Testis (tissue), 3 donors: ENCODE results near the gene ERF. TPM values are rescaled to one million over a fixed set of nuclear protein-coding genes. Genes with fewer than 3 reads are reported as not detected.
A peak's percentile ranks its signal among the peaks of the same experiment; 100 is the strongest.

Experiments used
- DNase-seq: peaks from one replicate; pipeline ENCODE4 v3.0.0-alpha.2; 2019
- H3K27ac ChIP-seq, 2 donors: fragments of 200-600 bp; sonication (generic); one replicate each; pipeline ENCODE4 v1.5.1; 2019
- H3K27me3 ChIP-seq: fragments of 200-600 bp; sonication (generic); one replicate; pipeline ENCODE4 v1.5.1; 2019
- H3K36me3 ChIP-seq: fragments of 200-600 bp; sonication (generic); one replicate; pipeline ENCODE4 v1.5.1; 2017; ENCODE audit warnings: low read depth; ENCODE audit errors: missing control alignments
- H3K4me1 ChIP-seq: fragments of 200-600 bp; sonication (generic); one replicate; pipeline ENCODE4 v1.5.1; 2019
- H3K4me3 ChIP-seq, 2 donors: fragments of 200-600 bp; sonication (generic); one replicate each; pipeline ENCODE4 v1.5.1; 2017 to 2019
- H3K9me3 ChIP-seq: fragments of 200-600 bp; sonication (generic); one replicate; pipeline ENCODE4 v1.5.1; 2017
- CTCF ChIP-seq, 3 experiments: fragments of 450-650 bp in 2 of 3; fragments of 200-600 bp in 1 of 3; sonication (generic) in 1 of 3; IDR thresholded peaks; one replicate each; pipeline ENCODE4 v1.5.1; 2016 to 2019; ENCODE audit warnings: antibody characterized with exemption in 3 of 3, mild to moderate bottlenecking in 2 of 3, moderate library complexity in 1 of 3
- POLR2A ChIP-seq: fragments of 450-650 bp; IDR thresholded peaks from one replicate; pipeline ENCODE4 v1.6.1; 2017; ENCODE audit warnings: antibody characterized with exemption, mild to moderate bottlenecking, moderate library complexity
- WGBS, 2 donors: methylation state at CpG; one replicate each; pipeline ENCODE4 v1.1.5; 2018; 5-methylcytosine and 5-hydroxymethylcytosine counted together
- intact Hi-C: fragments of 100-400 bp; cut with DNase I; formaldehyde crosslinking; loops from one replicate; pipeline ENCODE4 v1.15.1; 2023; ENCODE audit warnings: low total_unique reads
- polyA plus RNA-seq: library from polyadenylated mRNA; stranded (reverse); fragments of 350-450 nt; fragmentation: Illumina TruSeq; extraction: RNeasy Lipid Tissue Mini Kit (QIAGEN cat#74804); gene quantifications from one replicate; pipeline ENCODE4 v1.2.3, GENCODE V29; 2014; ENCODE audit warnings: low read depth, low replicate concordance; ENCODE audit not compliant: insufficient read depth
- total RNA-seq, 2 donors: library from RNA; depleted of rRNA; stranded (reverse); fragments of >200 nt; gene quantifications; one replicate each; pipeline ENCODE4 v1.2.3, GENCODE V29; 2016

The ERF gene
- total and polyA plus RNA-seq, 3 donors from 2014 or later, result 59.6 to 120 (median 85.4) TPM

DNA sequence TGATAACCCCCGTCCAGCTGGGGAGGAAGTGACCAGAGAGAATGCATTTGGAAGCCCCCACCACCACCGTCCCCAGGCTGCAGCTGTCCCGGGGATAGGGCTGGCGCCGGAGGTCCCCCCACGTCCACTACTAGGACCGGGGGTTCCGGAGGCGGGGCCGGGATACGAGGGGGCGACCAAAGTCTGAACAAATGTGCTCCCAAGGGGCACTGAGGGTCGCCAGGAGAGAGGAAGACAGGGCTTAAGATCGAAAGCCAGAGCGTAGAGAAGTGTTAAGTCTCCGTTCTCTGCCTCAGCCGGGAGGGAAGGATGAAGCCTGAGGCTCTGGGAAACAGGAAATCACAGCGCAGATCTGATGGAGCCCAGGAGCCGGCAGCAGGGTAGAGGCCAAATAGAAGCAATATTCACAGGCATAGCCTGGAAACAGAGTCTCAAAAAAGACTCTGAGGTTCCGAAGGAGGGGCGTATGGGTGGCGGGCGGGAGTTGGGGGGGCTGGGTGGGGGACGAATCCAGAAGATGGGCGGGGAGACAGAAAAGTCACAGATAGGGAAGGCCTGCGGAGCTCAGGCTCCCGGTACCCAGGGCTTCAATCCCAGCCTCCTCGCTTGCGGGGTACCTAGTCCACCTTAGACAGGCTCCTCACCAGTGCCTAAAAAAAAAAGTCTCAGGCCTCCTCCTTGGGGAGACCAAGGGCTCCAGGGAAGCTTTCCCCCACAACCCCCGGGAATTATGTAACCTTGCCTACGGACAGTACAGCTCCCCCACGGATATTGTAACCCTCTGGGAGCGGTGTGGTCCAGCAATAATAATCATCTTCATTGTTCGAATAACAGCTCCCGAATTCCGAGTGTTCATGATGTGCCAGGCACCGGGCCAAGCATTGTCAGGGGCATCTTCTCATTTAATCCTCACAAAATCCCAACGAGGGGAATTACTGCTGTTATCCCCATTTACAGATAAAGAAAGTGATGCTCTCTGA lies 1.1 kb upstream of the ERF start:
- DNase-seq, result peak; percentile 87
- Histone ChIP-seq H3K4me1 (peaks cover 27% of the 10 kb centered on the region), H3K9me3 (no peaks in the 10 kb centered on the region), H3K36me3 (no peaks in the 10 kb centered on the region), H3K27ac (peak overlapping the region; percentile 98 to 99), H3K4me3 (peak overlapping the region; percentile 99 to 100), H3K27me3 (no peaks in the 10 kb centered on the region)
- 1 to 2% methylated on average over 28 to 38 of the region's 38 CpGs for WGBS, 2 donors
- TF ChIP-seq POLR2A, result no peak
- TF ChIP-seq CTCF (IDR thresholded peaks at IDR 0.05), result no peak
- intact Hi-C loops, result no loop called here

- H3K9me3 ChIP-seq, result no peaks in the 10 kb centered on the region
- WGBS, 2 donors, result 3% methylated on average over 42 of the region's 70 CpGs; no CpG with 5 or more reads in 1 of the 2 donors
- peak overlapping the region; percentile 98 to 99 for H3K27ac ChIP-seq
- H3K4me1 ChIP-seq, result peaks cover 43% of the 10 kb centered on the region
- no peaks in the 10 kb centered on the region for H3K27me3 ChIP-seq
- no peak for TF ChIP-seq POLR2A
- no peak for TF ChIP-seq CTCF (IDR thresholded peaks at IDR 0.05)
- intact Hi-C loops, result no loop called here
- DNase-seq, result peak; percentile 85
- no peaks in the 10 kb centered on the region for H3K36me3 ChIP-seq
- peak overlapping the region; percentile 99 to 100 for H3K4me3 ChIP-seq
These were observed 659 bp downstream of the ERF start for GRCh38 chr19:42254089-42254849.

- intact Hi-C loops, result no loop called here
- no peaks in the 10 kb centered on the region for H3K27me3 ChIP-seq
- peak overlapping the region; percentile 98 to 99 for H3K27ac ChIP-seq
- no peaks in the 10 kb centered on the region for H3K36me3 ChIP-seq
- WGBS, 2 donors, result 0 to 1% methylated on average over 16 to 59 of the region's 71 CpGs
- H3K4me1 ChIP-seq, result peaks cover 49% of the 10 kb centered on the region
- peak; percentile 78 for DNase-seq
- H3K9me3 ChIP-seq, result no peaks in the 10 kb centered on the region
- TF ChIP-seq CTCF (IDR thresholded peaks at IDR 0.05) (no peak), POLR2A (no peak)
- peak overlapping the region; percentile 99 to 100 for H3K4me3 ChIP-seq
These were observed 1.5 kb downstream of the ERF start for GRCh38 chr19:42253245-42254088.

DNA sequence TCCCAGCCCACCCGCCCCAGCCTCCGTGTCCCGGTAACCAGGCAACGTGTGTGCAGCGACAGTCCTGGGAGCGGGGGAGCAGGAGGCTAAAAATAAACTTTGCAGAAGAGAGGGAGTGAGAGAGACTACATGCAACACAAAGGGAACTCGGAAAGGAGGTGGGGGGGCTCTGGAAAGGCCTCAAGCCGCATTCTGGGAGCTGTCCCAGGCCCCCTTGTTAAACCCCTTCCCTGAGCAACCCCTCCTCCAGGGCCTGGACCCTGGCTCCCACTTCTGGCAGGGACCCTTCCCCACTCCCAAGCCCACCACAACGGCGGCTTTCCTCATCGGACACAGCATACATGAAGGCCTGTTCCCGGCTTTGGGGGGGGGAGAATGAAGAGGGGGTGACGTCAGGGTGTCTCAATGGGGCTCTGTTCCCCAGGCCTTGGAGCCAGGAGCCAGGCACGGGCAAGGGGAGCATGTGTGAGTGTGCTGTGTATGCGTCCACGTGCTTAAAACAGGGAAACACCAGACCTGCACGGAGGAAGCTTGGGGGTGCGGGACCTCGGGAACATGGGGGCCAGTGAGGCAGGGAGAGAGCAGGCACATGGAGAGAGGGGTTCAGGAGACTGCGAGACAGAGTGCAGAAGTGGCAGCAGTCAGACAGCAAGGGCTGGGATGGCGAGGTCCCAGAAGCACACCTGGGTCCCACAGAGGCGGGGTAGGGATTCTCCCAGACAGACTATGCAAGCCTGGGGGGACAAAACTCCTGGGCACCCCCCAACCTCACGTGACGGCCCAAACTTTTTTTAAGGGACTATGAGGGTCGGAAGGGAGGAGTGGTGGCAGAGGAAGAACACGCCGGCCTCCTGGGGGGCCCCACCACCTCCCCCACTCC lies 2.3 kb downstream of the ERF start:
- TF ChIP-seq POLR2A (no peak), CTCF (IDR thresholded peaks at IDR 0.05) (no peak)
- Histone ChIP-seq H3K27ac (peak overlapping the region; percentile 98 to 99), H3K36me3 (no peaks in the 10 kb centered on the region), H3K4me3 (peak overlapping the region; percentile 99 to 100), H3K9me3 (no peaks in the 10 kb centered on the region), H3K4me1 (peaks cover 56% of the 10 kb centered on the region), H3K27me3 (no peaks in the 10 kb centered on the region)
- intact Hi-C loops, result no loop called here
- DNase-seq, result peak; percentile 83
- 1% methylated on average over 26 of the region's 27 CpGs for WGBS, 2 donors
